Neural crest cell (in vitro differentiated cells): ENCODE measurements around the gene SCD5. TPM values are rescaled to one million over a fixed set of nuclear protein-coding genes. Genes with fewer than 3 reads are reported as not detected.
A peak's percentile ranks its signal among the peaks of the same experiment; 100 is the strongest.

Experiments
- DNase-seq: peaks from one replicate; pipeline ENCODE4 v3.0.0; 2021; ENCODE audit warnings: low read depth, mixed read lengths, low spot score
- H3K27ac Mint-ChIP-seq: one replicate; pipeline ENCODE4 v1.8.0; 2021; ENCODE audit warnings: mild to moderate bottlenecking, mixed read lengths; ENCODE audit not compliant: unreplicated experiment
- H3K27me3 Mint-ChIP-seq: 2 replicates; pipeline ENCODE4 v1.8.0; 2021; ENCODE audit warnings: low read depth, mild to moderate bottlenecking, mixed read lengths
- H3K36me3 Mint-ChIP-seq: 2 replicates; pipeline ENCODE4 v1.8.0; 2021; ENCODE audit warnings: low read depth, mild to moderate bottlenecking, mixed read lengths
- H3K4me1 Mint-ChIP-seq: 2 replicates; pipeline ENCODE4 v1.8.0; 2021; ENCODE audit warnings: mixed read lengths
- H3K4me3 Mint-ChIP-seq: one replicate; pipeline ENCODE4 v1.8.0; 2021; ENCODE audit warnings: mild to moderate bottlenecking, mixed read lengths
- H3K9me3 Mint-ChIP-seq: 2 replicates; pipeline ENCODE4 v1.8.0; 2021; ENCODE audit warnings: mixed read lengths
- CTCF ChIP-seq: fragments of 200-600 bp; sonication (generic); conservative IDR thresholded peaks from 2 replicates; pipeline ENCODE4 v1.5.0; 2021; ENCODE audit warnings: antibody characterized with exemption, mild to moderate bottlenecking
- total RNA-seq: library from RNA; stranded (reverse); gene quantifications from 2 replicates; pipeline ENCODE4 v1.2.1, GENCODE V29; 2021

SCD5 gene
- total RNA-seq, 1 donor from 2014 or later = 40.7 TPM

- no peak for DNase-seq
- H3K4me3 Mint-ChIP-seq = no peak overlapping the region
- H3K27me3 Mint-ChIP-seq = no peaks in the 10 kb centered on the region
- H3K36me3 Mint-ChIP-seq = peaks cover 3% of the 10 kb centered on the region
- no peak for TF ChIP-seq CTCF
- H3K27ac Mint-ChIP-seq = no peak overlapping the region
- no peaks in the 10 kb centered on the region for H3K9me3 Mint-ChIP-seq
- peaks cover 20% of the 10 kb centered on the region for H3K4me1 Mint-ChIP-seq
These were observed 150.2 kb downstream of the SCD5 start for GRCh38 chr4:82648356-82648755.

- H3K9me3 Mint-ChIP-seq = no peaks in the 10 kb centered on the region
- no peak for DNase-seq
- peaks cover 3% of the 10 kb centered on the region for H3K36me3 Mint-ChIP-seq
- no peaks in the 10 kb centered on the region for H3K27me3 Mint-ChIP-seq
- peaks cover 26% of the 10 kb centered on the region for H3K4me1 Mint-ChIP-seq
- H3K27ac Mint-ChIP-seq = peak overlapping the region; percentile 64
- TF ChIP-seq CTCF = no peak
- no peak overlapping the region for H3K4me3 Mint-ChIP-seq
These were observed 152.5 kb downstream of the SCD5 start for GRCh38 chr4:82645936-82646565.

- TF ChIP-seq CTCF = no peak
- H3K4me1 Mint-ChIP-seq = peaks cover 37% of the 10 kb centered on the region
- peaks cover under 1% of the 10 kb centered on the region for H3K36me3 Mint-ChIP-seq
- H3K27ac Mint-ChIP-seq = no peak overlapping the region
- H3K4me3 Mint-ChIP-seq = no peak overlapping the region
- H3K9me3 Mint-ChIP-seq = no peaks in the 10 kb centered on the region
- DNase-seq = no peak
- no peaks in the 10 kb centered on the region for H3K27me3 Mint-ChIP-seq
These were observed 153.9 kb downstream of the SCD5 start for GRCh38 chr4:82644734-82645126.

- Mint-ChIP-seq H3K9me3 (no peaks in the 10 kb centered on the region), H3K27me3 (no peaks in the 10 kb centered on the region), H3K4me1 (peaks cover 42% of the 10 kb centered on the region), H3K36me3 (no peaks in the 10 kb centered on the region), H3K4me3 (no peak overlapping the region), H3K27ac (no peak overlapping the region)
- no peak for DNase-seq
- TF ChIP-seq CTCF = no peak
These were observed 154.4 kb downstream of the SCD5 start for GRCh38 chr4:82643994-82644733.

GRCh38 chr4:82642331-82642730 is 156.3 kb downstream of the SCD5 start:
- Mint-ChIP-seq H3K36me3 (peaks cover 3% of the 10 kb centered on the region), H3K9me3 (no peaks in the 10 kb centered on the region), H3K27me3 (no peaks in the 10 kb centered on the region), H3K27ac (no peak overlapping the region), H3K4me1 (peaks cover 45% of the 10 kb centered on the region), H3K4me3 (no peak overlapping the region)
- TF ChIP-seq CTCF = no peak
- DNase-seq = no peak
